Mucosa of descending colon (tissue), 3 donors: ENCODE data around the gene LANCL2. TPM values are rescaled to one million over a fixed set of nuclear protein-coding genes. Genes with fewer than 3 reads are reported as not detected.

Source experiments
- ATAC-seq: fragments of 200-7000 bp; cut with Tn5 transposase; one replicate; pipeline ENCODE4 v1.9.1; 2020; ENCODE audit warnings: mild to moderate bottlenecking, moderate library complexity
- DNase-seq, 3 donors: peaks; one replicate each; pipeline ENCODE4 v3.0.0-alpha.2; 2020
- H3K36me3 ChIP-seq: fragments of 200-600 bp; one replicate; pipeline ENCODE4 v1.8.0; 2021; ENCODE audit warnings: low read depth, mild to moderate bottlenecking
- H3K4me1 ChIP-seq: fragments of 200-600 bp; one replicate; pipeline ENCODE4 v1.8.0; 2021; ENCODE audit warnings: low read depth, mild to moderate bottlenecking
- H3K4me3 ChIP-seq: fragments of 200-600 bp; one replicate; pipeline ENCODE4 v1.8.0; 2021; ENCODE audit warnings: mild to moderate bottlenecking
- H3K9me3 ChIP-seq: fragments of 200-600 bp; one replicate; pipeline ENCODE4 v1.8.0; 2021; ENCODE audit warnings: mild to moderate bottlenecking
- CTCF ChIP-seq: fragments of 200-600 bp; IDR thresholded peaks from one replicate; pipeline ENCODE4 v1.8.0; 2022; ENCODE audit warnings: antibody characterized with exemption, mild to moderate bottlenecking
- intact Hi-C, 2 donors: fragments of 100-400 bp; cut with DNase I in 1 of 2; cut with micrococcal nuclease in 1 of 2; formaldehyde crosslinking; loops; one replicate each; pipeline versions ENCODE4 v1.11.0 to v1.11.1; 2022; cut with DNase I, micrococcal nuclease
- total RNA-seq, 3 donors: library from RNA; stranded (reverse); fragmentation: NEBNext Ultra II Directional in 2 of 3; extraction: Animal tissue kit (Norgen Biotek cat#: 25700) in 2 of 3; gene quantifications; one replicate each; pipeline versions ENCODE4 v1.2.1 to v1.2.4, GENCODE V29; 2021 to 2023
- donor health status: DM: no; HTN: no; CAD: no; lungs with moderate emphysema.
- donor health status: DM: no; HTN: no; CAD: no.
- donor health status: DM: no; HTN: yes; CAD: no.

Gene LANCL2
- total RNA-seq, 3 donors from 2014 or later, result 15.3 to 18.0 (median 17.1) TPM

- TF ChIP-seq CTCF, result no peak
- Histone ChIP-seq H3K36me3 (no peaks in the 10 kb centered on the region), H3K9me3 (no peaks in the 10 kb centered on the region), H3K4me1 (no peaks in the 10 kb centered on the region), H3K4me3 (no peak overlapping the region)
- intact Hi-C loops, result no loop called here
- DNase-seq, result no peak
- no peak for ATAC-seq
These were observed 10.1 kb downstream of the LANCL2 start for GRCh38 chr7:55375237-55375636.

- Histone ChIP-seq H3K9me3 (no peaks in the 10 kb centered on the region), H3K4me3 (no peak overlapping the region), H3K36me3 (no peaks in the 10 kb centered on the region), H3K4me1 (no peaks in the 10 kb centered on the region)
- intact Hi-C loops, result no loop called here
- ATAC-seq, result no peak
- no peak for TF ChIP-seq CTCF
- DNase-seq, result no peak
These were observed 12.2 kb downstream of the LANCL2 start for GRCh38 chr7:55377162-55377817.

- ATAC-seq (no peak), DNase-seq (no peak)
- H3K4me3 ChIP-seq, result no peak overlapping the region
- no peaks in the 10 kb centered on the region for H3K36me3 ChIP-seq
- no peaks in the 10 kb centered on the region for H3K4me1 ChIP-seq
- TF ChIP-seq CTCF, result no peak
- H3K9me3 ChIP-seq, result no peaks in the 10 kb centered on the region
- intact Hi-C loops, result no loop called here
These were observed 14.1 kb downstream of the LANCL2 start for GRCh38 chr7:55379285-55379684.

GRCh38 chr7:55381189-55381588, 16.1 kb downstream of the LANCL2 start:
- H3K9me3 ChIP-seq, result peaks cover 12% of the 10 kb centered on the region
- DNase-seq, result no peak
- H3K36me3 ChIP-seq, result no peaks in the 10 kb centered on the region
- no peak overlapping the region for H3K4me3 ChIP-seq
- no peak for TF ChIP-seq CTCF
- intact Hi-C loops, result no loop called here
- no peak for ATAC-seq
- no peaks in the 10 kb centered on the region for H3K4me1 ChIP-seq

GRCh38 chr7:55381696-55382095, 16.6 kb downstream of the LANCL2 start:
- Histone ChIP-seq H3K4me1 (no peaks in the 10 kb centered on the region), H3K36me3 (no peaks in the 10 kb centered on the region), H3K4me3 (no peak overlapping the region), H3K9me3 (peaks cover 17% of the 10 kb centered on the region)
- intact Hi-C loops, result no loop called here
- DNase-seq, result no peak
- TF ChIP-seq CTCF, result no peak
- no peak for ATAC-seq

GRCh38 chr7:55382251-55382650, 17.1 kb downstream of the LANCL2 start:
- ATAC-seq (no peak), DNase-seq (no peak)
- Histone ChIP-seq H3K9me3 (peaks cover 22% of the 10 kb centered on the region), H3K36me3 (no peaks in the 10 kb centered on the region), H3K4me1 (no peaks in the 10 kb centered on the region), H3K4me3 (no peak overlapping the region)
- intact Hi-C loops, result no loop called here
- no peak for TF ChIP-seq CTCF
